Left ventricle myocardium superior (tissue), 1 donor: ENCODE results near the gene PLSCR2. TPM values are rescaled to one million over a fixed set of nuclear protein-coding genes. Genes with fewer than 3 reads are reported as not detected.

Experiments used
- total RNA-seq: library from RNA; stranded (reverse); fragmentation: NEBNext Ultra II Directional; extraction: Animal tissue kit (Norgen Biotek cat#: 25700); gene quantifications from one replicate; pipeline ENCODE4 v1.2.1, GENCODE V29; 2021
- donor health status: DM: no; HTN: yes; CAD: no; lungs with severe emphysema.

Gene PLSCR2
- total RNA-seq, 1 donor from 2014 or later, result not detected

Other genes starting within 250 kb of the PLSCR2 start
- 13.8 TPM for gene PLSCR4, start 218.5 kb downstream of the PLSCR2 start, total RNA-seq
- 23.6 TPM for gene PLSCR1, start 75.0 kb upstream of the PLSCR2 start, total RNA-seq
- not detected for gene PLSCR5, start 135.8 kb upstream of the PLSCR2 start, total RNA-seq